Thyroid gland (tissue), 4 donors: ENCODE results near the gene RADIL.

ENCODE experiments used
- POLR2A ChIP-seq, 2 donors: fragments of 450-650 bp; IDR thresholded peaks; one replicate each; pipeline ENCODE4 v1.6.1; 2017; ENCODE audit warnings: antibody characterized with exemption in 2 of 2, mild to moderate bottlenecking in 2 of 2, moderate library complexity in 1 of 2
- TF ChIP-seq, protein P1 (sequence below), 6 experiments: fragments of 200-600 bp in 3 of 6; fragments of 450-650 bp in 3 of 6; sonication (generic) in 3 of 6; IDR thresholded peaks; one replicate each; pipeline ENCODE4 v1.5.1; 2016 to 2019; ENCODE audit warnings: antibody characterized with exemption in 6 of 6, mild to moderate bottlenecking in 2 of 6, inconsistent platforms in 1 of 6, moderate library complexity in 1 of 6

DNA sequence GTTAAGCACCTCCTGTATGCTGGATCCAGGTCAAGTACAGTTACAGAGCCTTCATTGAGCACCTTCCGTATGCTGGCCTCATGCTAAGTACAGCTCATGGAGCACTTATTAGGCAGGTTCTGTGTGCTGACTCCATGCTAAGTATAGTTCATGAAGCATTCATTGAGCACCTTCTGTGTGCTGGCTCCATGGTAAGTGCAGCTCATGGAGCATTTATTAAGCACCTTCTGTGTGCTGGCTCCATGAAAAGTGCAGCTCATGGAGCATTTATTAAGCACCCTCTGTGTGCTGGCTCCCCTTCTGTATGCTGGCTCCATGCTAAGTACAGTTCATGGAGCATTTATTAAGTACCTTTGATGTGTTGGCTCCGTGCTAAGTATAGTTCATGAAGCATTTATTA is 44.9 kb upstream of the RADIL start:
- TF ChIP-seq, protein P1, sequence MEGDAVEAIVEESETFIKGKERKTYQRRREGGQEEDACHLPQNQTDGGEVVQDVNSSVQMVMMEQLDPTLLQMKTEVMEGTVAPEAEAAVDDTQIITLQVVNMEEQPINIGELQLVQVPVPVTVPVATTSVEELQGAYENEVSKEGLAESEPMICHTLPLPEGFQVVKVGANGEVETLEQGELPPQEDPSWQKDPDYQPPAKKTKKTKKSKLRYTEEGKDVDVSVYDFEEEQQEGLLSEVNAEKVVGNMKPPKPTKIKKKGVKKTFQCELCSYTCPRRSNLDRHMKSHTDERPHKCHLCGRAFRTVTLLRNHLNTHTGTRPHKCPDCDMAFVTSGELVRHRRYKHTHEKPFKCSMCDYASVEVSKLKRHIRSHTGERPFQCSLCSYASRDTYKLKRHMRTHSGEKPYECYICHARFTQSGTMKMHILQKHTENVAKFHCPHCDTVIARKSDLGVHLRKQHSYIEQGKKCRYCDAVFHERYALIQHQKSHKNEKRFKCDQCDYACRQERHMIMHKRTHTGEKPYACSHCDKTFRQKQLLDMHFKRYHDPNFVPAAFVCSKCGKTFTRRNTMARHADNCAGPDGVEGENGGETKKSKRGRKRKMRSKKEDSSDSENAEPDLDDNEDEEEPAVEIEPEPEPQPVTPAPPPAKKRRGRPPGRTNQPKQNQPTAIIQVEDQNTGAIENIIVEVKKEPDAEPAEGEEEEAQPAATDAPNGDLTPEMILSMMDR (IDR thresholded peaks at IDR 0.05) = no peak
- no peak for TF ChIP-seq POLR2A (IDR thresholded peaks at IDR 0.05)
